HL-60/S4 (cell line): Measurements from ENCODE around the gene CHST11.

ENCODE experiments used
- in situ Hi-C: fragments of 300-500 bp; cut with MboI; formaldehyde crosslinking; loops from 2 replicates; pipeline ENCODE4 v1.14.3; 2022; ENCODE audit warnings: low sequenced_read_pairs

CHST11 gene

GRCh38 chr12:104709692-104710435 lies 253.1 kb downstream of the CHST11 start:
- in situ Hi-C loops, result no loop called here

GRCh38 chr12:104710940-104711689 lies 254.4 kb downstream of the CHST11 start:
- in situ Hi-C loops, result no loop called here

- in situ Hi-C loops, result no loop called here
Observed at GRCh38 chr12:104712477-104712876, 255.7 kb downstream of the CHST11 start.

GRCh38 chr12:104712968-104713367 lies 256.2 kb downstream of the CHST11 start:
- in situ Hi-C loops, result no loop called here

GRCh38 chr12:104713444-104713843 lies 256.7 kb downstream of the CHST11 start:
- in situ Hi-C loops, result no loop called here

GRCh38 chr12:104714369-104714768 lies 257.6 kb downstream of the CHST11 start:
- in situ Hi-C loops, result no loop called here

GRCh38 chr12:104716172-104716571 lies 259.4 kb downstream of the CHST11 start:
- in situ Hi-C loops, result no loop called here

GRCh38 chr12:104718304-104718929 lies 261.7 kb downstream of the CHST11 start:
- in situ Hi-C loops, result no loop called here

GRCh38 chr12:104719700-104720338 lies 263.1 kb downstream of the CHST11 start:
- in situ Hi-C loops, result no loop called here

- in situ Hi-C loops, result no loop called here
Observed at GRCh38 chr12:104720339-104721038, 263.7 kb downstream of the CHST11 start.

- in situ Hi-C loops, result no loop called here
Observed at GRCh38 chr12:104721039-104721405, 264.3 kb downstream of the CHST11 start.

- in situ Hi-C loops, result no loop called here
Observed at GRCh38 chr12:104721936-104722335, 265.2 kb downstream of the CHST11 start.

- in situ Hi-C loops, result no loop called here
Observed at GRCh38 chr12:104722601-104723534, 266.1 kb downstream of the CHST11 start.

- in situ Hi-C loops, result no loop called here
Observed at GRCh38 chr12:104723895-104724294, 267.1 kb downstream of the CHST11 start.

- in situ Hi-C loops, result no loop called here
Observed at GRCh38 chr12:104724992-104725585, 268.3 kb downstream of the CHST11 start.

GRCh38 chr12:104725610-104726009 lies 268.9 kb downstream of the CHST11 start:
- in situ Hi-C loops, result no loop called here

GRCh38 chr12:104727726-104728465 lies 271.1 kb downstream of the CHST11 start:
- in situ Hi-C loops, result no loop called here

GRCh38 chr12:104729091-104729490 lies 272.3 kb downstream of the CHST11 start:
- in situ Hi-C loops, result no loop called here
